GM19240 (cell line): ENCODE data around the gene RSL1D1.

Experiments
- DNase-seq: peaks from one replicate; pipeline ENCODE4 v3.0.0; 2011; ENCODE audit warnings: low spot score; ENCODE audit not compliant: insufficient read length

Gene RSL1D1

GRCh38 chr16:11851294-11852091 lies at the start of gene RSL1D1:
Gene RSL1D1, minus strand, starts transcription at chr16:11851542. Its CDS starts 30 bp downstream, at chr16:11851512.
- peak; percentile 87 for DNase-seq

GRCh38 chr16:11901091-11901490 lies 49.7 kb upstream of the RSL1D1 start:
- DNase-seq, result no peak

GRCh38 chr16:11896486-11897176 lies 45.3 kb upstream of the RSL1D1 start:
- DNase-seq, result no peak

- DNase-seq, result no peak
Measured at GRCh38 chr16:11893571-11893970, 42.2 kb upstream of the RSL1D1 start.

- DNase-seq, result no peak
Measured at GRCh38 chr16:11892761-11893160, 41.4 kb upstream of the RSL1D1 start.

GRCh38 chr16:11890231-11890965 lies 39.1 kb upstream of the RSL1D1 start:
- DNase-seq, result no peak

GRCh38 chr16:11886881-11887280 lies 35.5 kb upstream of the RSL1D1 start:
- no peak for DNase-seq

- DNase-seq, result no peak
Measured at GRCh38 chr16:11884035-11884434, 32.7 kb upstream of the RSL1D1 start.

GRCh38 chr16:11880007-11880406 lies 28.7 kb upstream of the RSL1D1 start:
- DNase-seq, result no peak

- DNase-seq, result no peak
Measured at GRCh38 chr16:11877374-11877773, 26.0 kb upstream of the RSL1D1 start.

GRCh38 chr16:11876306-11876705 lies 25.0 kb upstream of the RSL1D1 start:
- no peak for DNase-seq

GRCh38 chr16:11875721-11876120 lies 24.4 kb upstream of the RSL1D1 start:
- no peak for DNase-seq

- no peak for DNase-seq
Measured at GRCh38 chr16:11871193-11871592, 19.9 kb upstream of the RSL1D1 start.

GRCh38 chr16:11870399-11870798 lies 19.1 kb upstream of the RSL1D1 start:
- DNase-seq, result no peak

- DNase-seq, result no peak
Measured at GRCh38 chr16:11869353-11870228, 18.2 kb upstream of the RSL1D1 start.

GRCh38 chr16:11868412-11868980 lies 17.2 kb upstream of the RSL1D1 start:
- no peak for DNase-seq

GRCh38 chr16:11862489-11862888 lies 11.1 kb upstream of the RSL1D1 start:
- DNase-seq, result no peak

- DNase-seq, result no peak
Measured at GRCh38 chr16:11857161-11857560, 5.8 kb upstream of the RSL1D1 start.

- no peak for DNase-seq
Measured at GRCh38 chr16:11852092-11852809, 909 bp upstream of the RSL1D1 start.

GRCh38 chr16:11848842-11849241 lies 2.5 kb downstream of the RSL1D1 start:
- no peak for DNase-seq
